LoVo (cell line): ENCODE measurements around the gene WDTC1.
A peak's percentile ranks its signal among the peaks of the same experiment; 100 is the strongest.
"Not testable (repeated sequence)": the region's sequence is repeated elsewhere in the genome, so short reads cannot be mapped to it uniquely, and the experiment has no call there.

ENCODE experiments used
- DNase-seq: peaks from one replicate; pipeline ENCODE4 v3.0.0-alpha.2; 2016; ENCODE audit warnings: low spot score

WDTC1 gene

DNA sequence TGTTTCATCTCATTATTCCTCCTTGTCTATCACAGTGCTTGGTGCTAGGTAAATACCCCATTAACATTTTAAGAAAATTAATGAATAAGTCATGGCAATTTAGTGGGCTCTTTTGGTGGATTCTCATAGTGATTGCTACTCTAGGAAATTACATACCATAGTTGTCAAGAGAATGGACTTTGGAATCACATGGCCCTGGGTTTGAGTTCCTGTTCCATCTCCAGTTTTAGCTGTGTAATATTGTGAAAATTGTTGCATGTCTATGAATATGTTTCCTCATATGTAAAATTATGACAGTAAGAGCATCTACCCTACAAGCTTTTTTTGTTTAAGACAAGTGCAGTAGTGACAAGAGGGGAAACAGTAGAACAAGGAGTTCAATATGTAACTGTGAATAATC, 20.7 kb downstream of the WDTC1 start:
- no peak for DNase-seq

DNA sequence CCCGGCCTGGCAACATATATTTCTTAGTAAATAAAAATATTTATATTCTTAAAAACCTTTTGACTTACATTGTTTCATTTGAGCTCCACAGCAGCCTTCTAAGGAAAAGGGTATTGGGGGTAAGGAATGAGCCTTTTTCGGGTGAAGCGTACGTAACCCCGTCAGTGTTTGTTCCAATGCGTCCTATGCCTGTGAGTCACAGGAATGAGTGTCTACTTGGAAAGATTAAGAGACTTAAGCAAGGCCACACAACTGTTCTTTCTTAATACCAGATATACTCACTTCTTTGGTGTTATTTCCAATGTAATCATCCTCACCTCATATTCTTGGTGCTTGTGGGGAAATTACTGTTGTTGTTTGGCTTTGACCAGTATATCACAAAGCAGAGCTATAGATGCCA, 22.7 kb downstream of the WDTC1 start:
- DNase-seq: no peak

DNA sequence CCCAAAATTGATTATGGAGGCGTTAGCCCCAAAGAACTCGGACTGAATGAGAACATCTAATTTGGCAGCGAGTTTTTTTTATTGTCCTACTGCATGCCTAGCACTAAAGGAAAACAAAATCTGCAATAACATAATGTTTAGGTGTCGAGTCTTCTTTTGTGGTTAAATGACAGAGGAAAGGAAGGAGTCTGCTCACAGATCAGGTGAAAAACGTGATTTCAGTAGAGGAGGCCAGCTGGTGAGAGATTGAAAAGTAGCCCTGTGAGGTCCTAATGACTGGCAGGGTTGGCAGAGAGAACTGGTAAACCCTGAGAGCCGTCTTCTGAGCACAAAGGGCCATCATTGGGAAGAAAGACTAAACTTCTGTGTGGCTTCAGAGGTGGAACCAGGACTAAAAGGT, 24.2 kb downstream of the WDTC1 start:
- no peak for DNase-seq

GRCh38 chr1:27267153-27267552, 32.7 kb downstream of the WDTC1 start:
- DNase-seq: no peak

GRCh38 chr1:27269276-27269675, 34.8 kb downstream of the WDTC1 start:
- DNase-seq: no peak

DNA sequence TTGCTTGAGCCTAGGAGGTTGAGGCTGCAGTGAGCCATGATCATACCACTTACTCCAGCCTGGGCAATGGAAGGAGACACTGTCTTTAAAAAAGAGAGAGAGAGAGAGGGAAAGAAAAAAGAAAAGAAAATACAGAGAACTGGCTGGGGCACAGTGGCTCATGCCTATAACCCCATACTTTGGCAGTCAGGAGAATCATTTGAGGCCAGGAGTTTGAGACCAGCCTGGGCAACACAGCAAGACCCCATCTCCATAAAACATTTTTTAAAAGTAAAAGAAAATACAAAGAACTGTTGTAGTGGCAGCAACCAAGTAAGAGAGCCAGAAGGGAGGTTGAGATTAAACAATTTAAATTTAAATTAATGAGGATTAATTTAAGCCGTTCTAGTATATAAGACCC, 39.8 kb downstream of the WDTC1 start:
- DNase-seq: no peak

DNA sequence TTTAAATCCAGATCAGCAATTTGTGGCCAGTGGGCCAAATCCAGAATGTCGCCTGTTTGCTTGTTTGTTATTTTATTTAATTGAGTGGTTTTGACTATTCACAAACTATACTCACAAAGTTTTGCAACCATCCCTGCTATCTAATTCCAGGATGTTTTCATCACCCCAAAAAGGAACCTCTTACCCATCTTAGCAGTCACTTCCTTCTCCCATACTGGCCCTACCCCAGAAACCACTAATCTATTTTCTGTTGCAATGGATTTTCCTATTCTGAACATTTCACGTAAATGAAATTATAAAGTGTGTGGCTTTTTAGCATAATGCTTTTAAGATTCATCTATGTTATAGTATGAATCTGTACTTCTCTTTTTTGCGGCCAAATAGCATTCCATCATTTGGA, 41.3 kb downstream of the WDTC1 start:
- no peak for DNase-seq

GRCh38 chr1:27284425-27285273, 50.2 kb downstream of the WDTC1 start:
- DNase-seq: peak; percentile 78

GRCh38 chr1:27285274-27285660, 50.8 kb downstream of the WDTC1 start:
- DNase-seq: no peak

GRCh38 chr1:27285821-27286220, 51.4 kb downstream of the WDTC1 start:
- not testable (repeated sequence) for DNase-seq

GRCh38 chr1:27289125-27289524, 54.7 kb downstream of the WDTC1 start:
- DNase-seq: not testable (repeated sequence)

GRCh38 chr1:27290581-27290980, 56.1 kb downstream of the WDTC1 start:
- DNase-seq: no peak

DNA sequence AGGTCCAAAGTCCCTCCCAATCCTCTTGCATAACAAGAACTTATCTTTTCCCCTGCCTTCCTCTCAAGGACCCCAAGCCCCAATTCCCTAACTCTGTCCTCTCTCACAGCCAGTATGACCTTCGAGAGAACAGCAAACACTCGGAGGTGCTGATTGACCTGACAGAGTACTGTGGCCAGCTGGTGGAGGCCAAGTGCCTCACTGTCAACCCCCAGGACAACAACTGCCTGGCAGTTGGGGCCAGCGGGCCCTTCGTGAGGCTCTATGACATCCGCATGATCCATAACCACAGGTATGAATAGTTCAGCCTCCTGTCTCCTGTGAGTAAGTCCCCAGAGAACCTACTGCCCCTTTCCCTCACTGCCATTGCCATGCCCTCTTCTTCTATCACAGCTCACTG, 57.7 kb downstream of the WDTC1 start:
- DNase-seq: no peak

- DNase-seq: no peak
Observed at GRCh38 chr1:27293915-27294314, 59.5 kb downstream of the WDTC1 start.

DNA sequence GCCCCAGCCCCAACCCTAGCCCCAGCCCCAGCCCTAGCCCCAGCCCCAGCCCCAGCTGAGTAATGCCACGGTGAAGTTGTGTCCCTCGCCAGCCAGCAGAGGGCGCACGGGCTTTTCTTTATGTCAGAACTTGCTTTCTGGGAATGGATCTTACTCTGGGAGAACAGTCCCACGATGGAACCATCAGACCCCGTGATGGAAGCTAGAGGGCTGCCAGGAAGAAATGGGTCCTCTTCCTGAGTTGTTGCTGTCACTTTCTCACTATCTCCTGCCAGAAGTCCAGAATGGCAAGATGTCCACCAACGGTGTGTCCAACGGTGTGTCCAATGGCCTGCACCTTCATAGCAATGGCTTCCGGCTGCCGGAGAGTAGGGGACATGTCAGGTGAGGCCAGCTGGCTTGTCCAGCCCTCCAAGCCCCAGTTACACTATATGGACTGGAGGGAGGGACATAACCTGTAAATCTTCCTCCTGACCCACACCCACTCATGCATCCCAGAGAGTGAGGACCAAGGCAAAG, 62.4 kb downstream of the WDTC1 start:
- DNase-seq: peak; percentile 43

DNA sequence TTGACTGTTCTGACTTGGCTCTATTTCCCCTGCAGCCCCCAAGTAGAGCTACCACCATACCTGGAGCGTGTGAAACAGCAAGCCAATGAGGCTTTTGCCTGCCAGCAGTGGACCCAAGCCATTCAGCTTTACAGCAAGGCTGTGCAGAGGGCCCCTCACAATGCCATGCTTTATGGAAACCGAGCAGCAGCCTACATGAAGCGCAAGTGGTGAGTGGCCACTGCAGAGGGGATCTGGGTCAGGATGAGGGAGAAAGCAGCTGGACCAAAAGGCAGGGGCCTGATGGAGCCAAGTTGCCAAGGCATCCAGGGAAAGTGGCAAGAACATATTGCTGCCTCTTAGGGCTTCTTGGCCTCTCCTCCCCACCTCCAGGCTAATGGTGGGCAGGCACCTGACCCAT, 63.5 kb downstream of the WDTC1 start:
- DNase-seq: no peak

GRCh38 chr1:27298632-27299384, 64.4 kb downstream of the WDTC1 start:
- DNase-seq: no peak

DNA sequence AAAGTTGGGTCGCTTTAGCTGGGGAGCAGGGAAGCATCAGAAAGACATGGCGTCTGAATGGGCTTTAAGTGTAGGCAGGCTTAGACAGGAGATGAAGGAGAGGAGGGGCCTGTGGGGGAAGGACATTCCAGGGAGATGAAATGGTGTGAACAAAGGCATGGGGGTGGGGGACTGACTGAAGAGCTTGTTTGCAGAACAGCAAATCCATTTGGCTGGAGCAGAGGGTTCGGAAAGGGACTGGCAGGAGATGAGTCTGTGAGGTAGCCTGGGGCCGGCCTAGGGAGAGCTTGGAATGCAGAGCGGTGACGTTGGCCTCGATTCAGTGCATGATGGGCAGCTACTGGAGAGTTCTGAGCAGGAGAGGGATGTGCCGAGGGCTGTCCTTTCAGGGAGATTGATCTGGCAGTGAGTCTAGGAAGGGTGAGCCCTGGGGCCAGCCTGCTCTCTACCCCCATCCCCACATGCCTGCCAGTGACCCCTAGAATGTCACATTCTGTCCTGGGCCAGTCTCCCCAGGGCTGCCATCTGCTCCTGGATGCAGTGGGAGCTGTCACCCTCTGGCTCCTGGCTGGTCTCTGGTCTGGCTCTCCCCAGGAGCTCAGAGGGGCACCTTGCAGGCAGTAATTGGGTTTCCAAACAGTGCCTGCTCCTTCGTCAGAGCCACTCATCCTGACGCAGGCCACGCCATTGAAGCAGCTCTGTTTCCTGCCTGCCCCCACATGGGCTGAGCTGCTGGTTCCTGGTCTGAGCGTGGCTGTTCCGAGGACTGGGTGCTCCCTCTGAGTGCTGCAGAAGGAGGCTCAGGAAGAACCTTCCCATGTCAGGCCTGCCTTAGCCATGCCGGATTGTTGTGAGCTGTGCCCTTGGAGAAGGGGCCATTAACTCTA, 65.2 kb downstream of the WDTC1 start:
- no peak for DNase-seq

DNA sequence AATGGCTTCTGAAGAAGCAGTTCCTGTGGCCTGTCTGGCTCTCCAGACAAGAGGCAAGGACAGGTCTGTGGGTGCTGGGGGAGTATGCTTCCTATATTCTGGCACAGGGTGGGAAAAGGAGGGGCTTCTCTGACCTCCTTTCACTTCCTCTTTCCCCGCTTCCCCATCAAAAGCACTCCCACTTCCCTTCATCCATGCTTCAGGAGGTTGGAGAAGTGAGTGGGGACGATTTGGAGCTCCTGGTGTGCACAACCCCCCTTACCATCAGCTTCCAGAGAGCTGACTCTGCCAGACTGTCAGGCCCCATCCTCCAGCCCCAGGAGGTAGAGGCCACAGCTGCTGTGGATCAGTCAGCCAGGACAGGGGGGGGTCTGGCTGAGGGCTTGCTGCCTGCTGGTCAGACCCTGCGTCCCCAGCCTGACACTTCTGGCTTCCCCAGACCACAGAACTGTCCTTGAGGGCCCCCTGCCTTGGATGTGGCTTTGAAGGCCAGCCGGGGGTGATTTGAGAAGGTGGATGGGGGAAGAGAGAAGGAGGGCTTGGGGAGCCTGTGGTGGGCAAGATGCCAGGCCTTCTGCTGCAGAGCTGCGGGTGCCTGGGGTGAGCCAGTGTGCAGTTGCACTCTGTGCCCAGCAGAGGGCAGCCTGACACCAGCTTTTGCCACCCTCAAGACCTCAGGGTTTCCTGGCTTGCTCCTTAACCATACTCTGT, 66.1 kb downstream of the WDTC1 start:
- DNase-seq: peak; percentile 74

GRCh38 chr1:27301052-27301422, 66.6 kb downstream of the WDTC1 start:
- DNase-seq: no peak

GRCh38 chr1:27301582-27302199, 67.3 kb downstream of the WDTC1 start:
- no peak for DNase-seq
